ENCODE measurements around the gene SLC25A26. TPM values are rescaled to one million over a fixed set of nuclear protein-coding genes. Genes with fewer than 3 reads are reported as not detected.
A peak's percentile ranks its signal among the peaks of the same experiment; 100 is the strongest.

SLC25A26 gene
- total RNA-seq, 1 experiment from 2014 or later: 13.2 TPM

GRCh38 chr3:66253790-66254620, 33.2 kb downstream of the SLC25A26 start:
- H3K4me3 ChIP-seq (ENCODE audit: low read depth in 2 of 2, low read length in 2 of 2): no peak overlapping the region
- no peak for ATAC-seq
- H3K36me3 ChIP-seq (ENCODE audit: control insufficient read depth, insufficient read depth, low read length): no peaks in the 10 kb centered on the region
- no peaks in the 10 kb centered on the region for H3K27me3 ChIP-seq (ENCODE audit: control insufficient read depth, insufficient read depth, low read length)
- no peaks in the 10 kb centered on the region for H3K9me3 ChIP-seq (ENCODE audit: control insufficient read depth, insufficient read depth, low read depth, low read length)
- no peak overlapping the region for H3K27ac ChIP-seq (ENCODE audit: low read length)
- POLR2A ChIA-PET: interaction anchor here (0.6 kb wide), 1 partner anchor 575 kb away, joined by 3 read pairs; no protein-coding TSS in a partner anchor
- in situ Hi-C loops (cut with HindIII; ENCODE audit: low pct_unique_long_range_greater_than_20kb, low sequenced_read_pairs): no loop called here
- intact Hi-C loops (cut with micrococcal nuclease; ENCODE audit: unreplicated experiment): no loop called here
- peak; percentile 33 for DNase-seq (ENCODE audit: low read depth, low spot score)
- H3K4me1 ChIP-seq (ENCODE audit: control insufficient read depth, insufficient read depth, low read length): no peaks in the 10 kb centered on the region
- no TSS peak for BruUV-seq (replicated peaks)
- TF ChIP-seq REST (IDR thresholded peaks at IDR 0.05; ENCODE audit: insufficient read depth in 1 of 2, low read depth in 2 of 2, low read length in 1 of 2): no peak
- TF ChIP-seq CTCF (IDR thresholded peaks at IDR 0.05): peak; percentile 61; the same call in 1 of the 2 replicates
- CTCF ChIA-PET: interaction anchor here (0.7 to 0.9 kb wide), 2 partner anchors 8 to 568 kb away, joined by 3 read pairs; no protein-coding TSS in a partner anchor

DNA sequence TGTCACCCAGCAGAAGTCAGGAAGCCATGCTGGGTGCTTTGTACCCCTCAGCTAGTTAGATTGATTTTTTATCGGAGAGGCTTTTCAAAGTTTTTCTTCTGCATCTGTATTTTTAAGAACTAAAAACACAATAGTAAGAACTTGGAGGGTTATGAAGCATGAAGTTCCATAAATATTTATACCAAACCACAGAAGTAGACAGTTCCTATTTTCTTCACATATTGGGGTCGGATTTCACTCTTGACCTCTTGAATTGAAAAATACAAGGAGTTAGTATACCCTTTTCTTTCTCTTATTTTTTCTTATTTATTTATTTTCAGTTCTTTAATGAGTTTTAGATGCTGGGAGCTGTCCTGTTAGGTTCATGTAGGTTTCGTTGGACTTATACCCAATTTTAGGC, 35.1 kb downstream of the SLC25A26 start:
- TF ChIP-seq TCF7L2 (IDR thresholded peaks at IDR 0.05; ENCODE audit: low read depth, low read length) (no peak), POLR2AphosphoS5 (IDR thresholded peaks at IDR 0.05; ENCODE audit: low read depth, low read length) (no peak), REST (IDR thresholded peaks at IDR 0.05; ENCODE audit: insufficient read depth in 1 of 2, low read depth in 2 of 2, low read length in 1 of 2) (no peak), SIN3A (IDR thresholded peaks at IDR 0.05; ENCODE audit: borderline replicate concordance, insufficient read depth, low read depth, low read length) (no peak), CTCF (IDR thresholded peaks at IDR 0.05) (no peak)
- in situ Hi-C loops (cut with HindIII; ENCODE audit: low pct_unique_long_range_greater_than_20kb, low sequenced_read_pairs): no loop called here
- no peaks in the 10 kb centered on the region for H3K36me3 ChIP-seq (ENCODE audit: control insufficient read depth, insufficient read depth, low read length)
- H3K9me3 ChIP-seq (ENCODE audit: control insufficient read depth, insufficient read depth, low read depth, low read length): no peaks in the 10 kb centered on the region
- POLR2A ChIA-PET: no interaction called here
- no TSS peak for BruUV-seq (replicated peaks)
- ATAC-seq (no peak), DNase-seq (ENCODE audit: low read depth, low spot score) (no peak)
- H3K27ac ChIP-seq (ENCODE audit: low read length): no peak overlapping the region
- H3K27me3 ChIP-seq (ENCODE audit: control insufficient read depth, insufficient read depth, low read length): no peaks in the 10 kb centered on the region
- no peaks in the 10 kb centered on the region for H3K4me1 ChIP-seq (ENCODE audit: control insufficient read depth, insufficient read depth, low read length)
- intact Hi-C loops (cut with micrococcal nuclease; ENCODE audit: unreplicated experiment): no loop called here
- CTCF ChIA-PET: no interaction called here
- H3K4me3 ChIP-seq (ENCODE audit: low read depth in 2 of 2, low read length in 2 of 2): no peak overlapping the region
